Measurements from ENCODE around the gene USP54. TPM values are rescaled to one million over a fixed set of nuclear protein-coding genes. Genes with fewer than 3 reads are reported as not detected.

USP54 gene
- total RNA-seq, 1 experiment from 2014 or later: 32.8 TPM

DNA sequence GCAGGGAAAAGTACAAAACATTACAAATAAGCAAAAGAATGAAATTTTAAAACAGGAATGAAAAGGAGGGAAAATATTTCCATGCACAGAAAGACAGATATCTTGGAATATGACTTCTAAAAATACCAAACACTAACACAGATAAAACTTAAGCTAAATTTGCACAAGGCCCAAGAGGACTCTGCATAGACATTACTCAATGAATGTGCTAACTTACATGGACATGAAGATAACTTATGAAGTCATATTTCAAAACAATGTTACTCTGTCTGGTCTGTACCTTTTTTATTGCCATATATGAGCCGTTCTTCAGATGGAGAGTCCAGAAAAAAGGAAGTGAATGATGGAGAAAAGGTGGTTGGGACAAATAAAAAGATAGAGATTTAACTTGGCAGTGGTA, 142.8 kb downstream of the USP54 start:
- TF ChIP-seq, protein P1, sequence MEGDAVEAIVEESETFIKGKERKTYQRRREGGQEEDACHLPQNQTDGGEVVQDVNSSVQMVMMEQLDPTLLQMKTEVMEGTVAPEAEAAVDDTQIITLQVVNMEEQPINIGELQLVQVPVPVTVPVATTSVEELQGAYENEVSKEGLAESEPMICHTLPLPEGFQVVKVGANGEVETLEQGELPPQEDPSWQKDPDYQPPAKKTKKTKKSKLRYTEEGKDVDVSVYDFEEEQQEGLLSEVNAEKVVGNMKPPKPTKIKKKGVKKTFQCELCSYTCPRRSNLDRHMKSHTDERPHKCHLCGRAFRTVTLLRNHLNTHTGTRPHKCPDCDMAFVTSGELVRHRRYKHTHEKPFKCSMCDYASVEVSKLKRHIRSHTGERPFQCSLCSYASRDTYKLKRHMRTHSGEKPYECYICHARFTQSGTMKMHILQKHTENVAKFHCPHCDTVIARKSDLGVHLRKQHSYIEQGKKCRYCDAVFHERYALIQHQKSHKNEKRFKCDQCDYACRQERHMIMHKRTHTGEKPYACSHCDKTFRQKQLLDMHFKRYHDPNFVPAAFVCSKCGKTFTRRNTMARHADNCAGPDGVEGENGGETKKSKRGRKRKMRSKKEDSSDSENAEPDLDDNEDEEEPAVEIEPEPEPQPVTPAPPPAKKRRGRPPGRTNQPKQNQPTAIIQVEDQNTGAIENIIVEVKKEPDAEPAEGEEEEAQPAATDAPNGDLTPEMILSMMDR (IDR thresholded peaks at IDR 0.05): no peak
- no peak for TF ChIP-seq SIN3A (IDR thresholded peaks at IDR 0.05; ENCODE audit: borderline replicate concordance, insufficient read depth, low read depth, low read length)
- intact Hi-C loops (cut with micrococcal nuclease; ENCODE audit: unreplicated experiment) (no loop called here), in situ Hi-C loops (cut with HindIII; ENCODE audit: low pct_unique_long_range_greater_than_20kb, low sequenced_read_pairs) (no loop called here)
- H3K9me3 ChIP-seq (ENCODE audit: control insufficient read depth, insufficient read depth, low read depth, low read length): no peaks in the 10 kb centered on the region
- H3K27me3 ChIP-seq (ENCODE audit: control insufficient read depth, insufficient read depth, low read length): no peaks in the 10 kb centered on the region
- no peak overlapping the region for H3K27ac ChIP-seq (ENCODE audit: low read length)
- peaks cover 2% of the 10 kb centered on the region; the same call in 1 of the 2 replicates for H3K36me3 ChIP-seq (ENCODE audit: control insufficient read depth, insufficient read depth, low read length)
- ATAC-seq (no peak), DNase-seq (ENCODE audit: low read depth, low spot score) (no peak)
- POLR2A ChIA-PET: no interaction called here
- BruUV-seq (replicated peaks): no TSS peak
- CTCF ChIA-PET: no interaction called here
- H3K4me3 ChIP-seq (ENCODE audit: low read depth in 2 of 2, low read length in 2 of 2): no peak overlapping the region
- no peaks in the 10 kb centered on the region for H3K4me1 ChIP-seq (ENCODE audit: control insufficient read depth, insufficient read depth, low read length)

Other genes starting within 250 kb of the USP54 start
- 0.10 TPM for gene CFAP70, start 232.5 kb downstream of the USP54 start, total RNA-seq (2021; ENCODE audit: unreplicated experiment)
- gene ANXA7, start 177.3 kb downstream of the USP54 start, total RNA-seq (2021; ENCODE audit: unreplicated experiment): 165 TPM
- gene MSS51, start 157.8 kb downstream of the USP54 start, total RNA-seq (2021; ENCODE audit: unreplicated experiment): 2.3 TPM
- gene PPP3CB, start 95.3 kb downstream of the USP54 start, total RNA-seq (2021; ENCODE audit: unreplicated experiment): 34.8 TPM
- not detected for gene MYOZ1, start 50.1 kb upstream of the USP54 start, total RNA-seq (2021; ENCODE audit: unreplicated experiment)
- not detected for gene SYNPO2L, start 64.7 kb upstream of the USP54 start, total RNA-seq (2021; ENCODE audit: unreplicated experiment)
- gene AGAP5, start 106.8 kb upstream of the USP54 start, total RNA-seq (2021; ENCODE audit: unreplicated experiment): 6.6 TPM
- 113 TPM for gene SEC24C, start 153.0 kb upstream of the USP54 start, total RNA-seq (2021; ENCODE audit: unreplicated experiment)
- 41.2 TPM for gene CHCHD1, start 190.7 kb upstream of the USP54 start, total RNA-seq (2021; ENCODE audit: unreplicated experiment)
- gene ZSWIM8, start 194.3 kb upstream of the USP54 start, total RNA-seq (2021; ENCODE audit: unreplicated experiment): 109 TPM
- 49.0 TPM for gene NDST2, start 220.3 kb upstream of the USP54 start, total RNA-seq (2021; ENCODE audit: unreplicated experiment)